ENCODE measurements around the gene LMAN1L.
A peak's percentile ranks its signal among the peaks of the same experiment; 100 is the strongest.

LMAN1L gene

DNA sequence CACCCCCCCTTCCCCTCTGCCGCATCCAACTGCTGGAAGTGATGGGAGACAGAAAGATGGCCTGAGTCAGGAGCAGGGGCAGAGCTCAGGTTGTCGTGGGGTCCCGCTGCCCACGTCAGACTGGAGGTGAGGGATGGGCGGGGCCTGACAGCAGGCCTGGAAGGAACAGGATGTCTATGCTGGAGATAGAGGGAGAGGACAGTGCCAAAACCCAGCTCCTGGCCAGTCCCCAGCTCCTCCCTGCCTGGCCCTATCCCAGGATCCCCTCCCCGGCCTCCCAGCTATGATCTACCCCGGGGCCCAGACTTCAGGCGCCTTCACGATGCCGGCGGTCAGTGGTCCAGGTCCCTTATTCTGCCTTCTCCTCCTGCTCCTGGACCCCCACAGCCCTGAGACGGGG is at the start of gene LMAN1L:
LMAN1L (plus strand) TSS at position 303 of the 400 bp plus-strand sequence; CDS start at position 323, 20 bp downstream.
- no peak for DNase-seq (ENCODE audit: low read depth)

DNA sequence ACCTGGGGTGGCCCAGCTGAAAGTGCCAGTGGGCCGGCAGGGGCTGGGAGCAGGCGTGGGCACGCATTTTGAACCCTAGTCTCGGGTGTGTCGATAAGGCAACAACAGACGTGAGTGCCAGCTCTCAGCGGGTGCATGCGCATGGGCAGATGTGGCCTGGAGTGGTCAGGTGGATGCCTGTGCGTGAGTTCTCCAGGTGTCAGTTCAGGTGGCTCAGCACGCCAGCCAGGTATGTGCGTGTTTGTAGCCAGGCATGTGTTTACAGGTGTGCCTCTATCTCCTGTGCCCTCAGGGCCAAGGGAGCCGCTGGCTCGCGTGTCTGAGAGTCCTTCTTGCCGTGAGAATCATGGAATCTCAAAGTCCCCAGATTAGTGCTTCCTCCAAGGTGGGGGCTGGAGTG is 49.2 kb upstream of the LMAN1L start:
- no peak for DNase-seq (ENCODE audit: low read depth)

GRCh38 chr15:74767167-74768098 is 45.2 kb upstream of the LMAN1L start:
- DNase-seq (ENCODE audit: low read depth), result no peak

DNA sequence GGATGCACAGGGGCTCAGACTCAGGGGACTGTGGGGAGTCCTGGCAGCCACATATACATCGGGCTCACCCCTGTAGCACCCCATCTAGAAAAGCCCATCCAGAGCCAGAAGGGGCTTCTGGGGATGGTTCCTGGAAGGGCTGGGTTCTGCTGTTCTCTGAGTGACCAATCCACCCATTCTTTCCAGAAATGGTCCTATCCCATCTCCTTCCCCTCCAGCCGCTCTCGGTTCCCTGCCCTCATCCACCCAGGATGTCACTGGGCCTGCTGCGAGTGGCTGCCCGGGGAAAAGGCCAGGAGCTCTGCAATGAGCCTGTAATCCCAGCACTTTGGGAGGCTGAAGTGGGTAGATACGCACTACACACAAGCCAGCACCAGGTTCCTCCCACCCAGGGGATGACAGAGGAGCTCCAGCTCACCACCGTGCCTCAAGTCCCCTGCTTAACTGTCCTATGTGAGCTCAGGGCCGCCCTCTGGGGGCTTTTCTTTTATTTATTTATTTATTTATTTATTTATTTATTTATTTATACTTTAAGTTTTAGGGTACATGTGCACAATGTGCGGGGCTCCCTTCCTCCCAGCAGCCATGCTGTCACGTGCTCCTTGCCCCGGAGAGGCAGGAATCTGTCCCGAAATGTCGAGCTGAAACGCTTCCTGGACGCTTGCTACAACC is 44.4 kb upstream of the LMAN1L start:
- peak; percentile 12 for DNase-seq (ENCODE audit: low read depth)

DNA sequence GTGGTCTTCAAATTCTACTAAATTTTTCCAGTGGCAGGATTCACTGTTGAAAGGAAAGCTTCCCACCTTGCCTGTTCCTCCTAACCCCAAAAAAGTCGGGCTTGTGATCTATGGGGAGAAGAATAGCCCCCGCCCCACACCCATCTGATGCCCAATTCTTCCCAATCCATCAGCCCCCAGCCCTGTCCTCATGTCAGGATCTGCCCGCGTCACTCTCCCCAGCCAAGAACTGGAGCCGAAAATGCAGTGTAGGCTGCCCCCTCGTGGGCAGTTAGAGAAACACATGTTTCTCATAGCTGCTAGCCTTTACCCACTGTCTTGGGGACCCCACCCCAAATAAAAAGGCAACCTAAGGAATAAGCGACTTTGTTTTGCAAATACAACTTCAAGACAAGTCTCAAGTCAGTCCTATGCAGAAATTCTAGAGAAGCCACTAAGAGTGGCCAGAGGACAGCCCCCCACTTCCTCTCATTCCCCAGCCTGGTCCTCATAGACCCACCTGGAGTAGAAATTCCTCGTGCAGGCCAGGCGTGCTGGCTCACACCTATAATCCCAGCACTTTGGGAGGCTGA is 43.8 kb upstream of the LMAN1L start:
- peak; percentile 68 for DNase-seq (ENCODE audit: low read depth)

GRCh38 chr15:74769463-74770025 is 43.1 kb upstream of the LMAN1L start:
- DNase-seq (ENCODE audit: low read depth), result no peak

- DNase-seq (ENCODE audit: low read depth), result no peak
Observed at GRCh38 chr15:74770211-74770903, 42.3 kb upstream of the LMAN1L start.

GRCh38 chr15:74773329-74773728 is 39.3 kb upstream of the LMAN1L start:
- DNase-seq (ENCODE audit: low read depth), result no peak

- DNase-seq (ENCODE audit: low read depth), result no peak
Observed at GRCh38 chr15:74773731-74774252, 38.8 kb upstream of the LMAN1L start.

DNA sequence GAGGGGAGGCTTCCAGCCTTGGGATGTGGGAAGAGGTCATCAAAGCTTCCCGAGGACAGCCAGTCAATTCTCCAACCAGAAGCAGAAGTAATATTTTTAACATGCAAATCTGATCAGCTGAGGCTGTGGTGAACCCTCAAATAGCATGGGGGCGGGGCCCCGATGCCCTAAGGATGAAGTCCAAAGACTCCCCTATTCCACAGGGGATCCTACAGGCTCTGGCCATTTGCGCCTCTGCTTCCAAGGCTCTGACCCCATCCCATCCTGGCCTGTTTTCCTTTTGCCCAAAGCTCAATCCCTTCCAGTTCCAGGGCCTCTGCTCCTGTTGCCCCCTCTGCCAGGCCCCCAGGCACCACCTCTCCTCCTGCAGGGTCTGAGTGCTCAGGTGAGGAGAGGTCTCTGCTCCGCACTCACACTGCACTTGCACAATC is 37.5 kb upstream of the LMAN1L start:
- no peak for DNase-seq (ENCODE audit: low read depth)

DNA sequence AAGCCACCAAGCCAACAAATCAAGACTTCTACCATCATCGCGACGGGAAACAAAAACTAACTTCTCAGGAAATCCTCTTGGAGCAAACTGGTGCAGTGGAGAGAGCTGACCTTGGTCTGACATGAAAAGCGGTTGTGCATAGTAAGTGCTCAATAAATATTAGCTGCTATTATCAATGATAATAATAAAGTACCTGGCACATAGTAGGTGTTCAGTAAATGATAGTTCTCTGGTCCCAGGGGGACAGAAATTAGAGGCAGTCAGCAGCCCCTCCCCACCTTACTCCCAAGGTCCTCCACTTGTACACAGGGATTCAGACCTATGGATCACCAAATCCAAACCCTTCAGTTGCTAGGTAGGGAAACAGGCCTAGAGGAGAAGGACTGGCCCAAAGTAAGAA is 36.7 kb upstream of the LMAN1L start:
- DNase-seq (ENCODE audit: low read depth), result no peak

- peak; percentile 57 for DNase-seq (ENCODE audit: low read depth)
Observed at GRCh38 chr15:74776821-74777768, 35.5 kb upstream of the LMAN1L start.

DNA sequence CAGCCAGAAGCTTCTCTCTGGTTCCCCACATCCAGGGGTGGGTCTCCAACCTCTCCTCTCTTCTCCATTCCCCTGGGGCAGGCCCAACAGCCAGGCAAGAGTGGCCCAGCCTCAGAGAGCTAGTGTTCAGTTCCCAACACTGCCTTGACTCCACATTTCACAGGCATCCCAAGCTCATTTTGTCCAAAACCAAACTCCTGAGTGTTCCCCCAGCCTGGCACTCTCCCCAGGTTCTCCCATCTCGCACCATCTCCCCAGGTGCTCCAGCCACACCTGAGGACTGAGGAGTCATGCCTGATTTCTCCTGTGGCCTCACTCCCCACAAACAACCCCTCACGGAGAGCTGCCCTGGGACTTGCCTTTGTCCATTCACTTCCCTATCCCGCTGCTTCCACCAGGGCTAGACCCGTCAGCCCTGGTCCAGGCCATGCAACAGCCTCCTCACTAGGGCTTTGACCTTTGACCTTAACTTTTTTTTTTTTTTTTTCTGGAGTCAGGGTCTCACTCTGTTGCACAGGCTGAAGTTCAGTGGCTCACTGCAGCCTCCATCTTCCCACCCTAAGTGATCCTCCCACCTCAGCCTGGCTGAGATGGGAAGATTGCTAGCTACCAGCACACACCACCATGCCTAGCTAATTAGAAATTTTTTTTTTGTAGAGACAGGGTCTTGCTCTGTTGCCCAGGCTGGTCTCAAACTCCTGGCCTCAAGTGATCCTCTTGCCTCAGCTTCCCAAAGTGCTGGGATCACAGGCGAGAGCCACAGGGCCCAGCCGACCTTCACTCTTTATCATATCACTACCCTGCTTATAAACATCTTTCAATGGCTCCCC is 34.7 kb upstream of the LMAN1L start:
- no peak for DNase-seq (ENCODE audit: low read depth)

- no peak for DNase-seq (ENCODE audit: low read depth)
Observed at GRCh38 chr15:74778599-74778970, 34.0 kb upstream of the LMAN1L start.

- DNase-seq (ENCODE audit: low read depth), result no peak
Observed at GRCh38 chr15:74779162-74779648, 33.4 kb upstream of the LMAN1L start.

GRCh38 chr15:74780523-74781430 is 31.9 kb upstream of the LMAN1L start:
- DNase-seq (ENCODE audit: low read depth), result peak; percentile 49

- peak; percentile 75 for DNase-seq (ENCODE audit: low read depth)
Observed at GRCh38 chr15:74781431-74782258, 31.0 kb upstream of the LMAN1L start, which contains the start of gene CSK. CSK (plus strand) TSS chr15:74782080; CDS start chr15:74798298, 16,218 bp downstream.
